ENCODE data around the gene DBX2.
"Not testable (repeated sequence)": the region's sequence is repeated elsewhere in the genome, so short reads cannot be mapped to it uniquely, and the experiment has no call there.

The DBX2 gene

DNA sequence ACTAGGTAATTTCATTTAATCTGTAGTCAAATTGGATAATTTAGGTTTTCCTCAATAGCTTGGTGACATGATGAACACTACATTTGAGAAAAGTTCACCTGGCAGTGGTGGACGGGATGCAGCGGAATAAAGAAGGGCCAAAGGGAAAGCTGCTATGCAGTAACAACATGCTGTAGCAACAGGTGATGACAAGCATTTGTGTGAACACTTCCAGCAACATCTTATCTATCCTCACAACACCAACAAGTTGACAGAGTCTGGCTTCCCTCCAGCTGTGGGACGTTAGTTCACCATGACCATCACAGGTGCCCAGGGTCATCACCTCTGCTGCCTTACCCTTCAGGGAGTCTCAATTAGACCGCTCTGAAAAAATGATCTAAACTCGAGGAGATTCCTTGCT, 8.3 kb downstream of the DBX2 start:
- Mint-ChIP-seq H3K36me3 (ENCODE audit: low read depth) (no peaks in the 10 kb centered on the region), H3K27me3 (peaks cover 32% of the 10 kb centered on the region), H3K27ac (no peak overlapping the region), H3K4me3 (no peak overlapping the region), H3K4me1 (ENCODE audit: low read depth) (no peaks in the 10 kb centered on the region), H3K9me3 (no peaks in the 10 kb centered on the region)

DNA sequence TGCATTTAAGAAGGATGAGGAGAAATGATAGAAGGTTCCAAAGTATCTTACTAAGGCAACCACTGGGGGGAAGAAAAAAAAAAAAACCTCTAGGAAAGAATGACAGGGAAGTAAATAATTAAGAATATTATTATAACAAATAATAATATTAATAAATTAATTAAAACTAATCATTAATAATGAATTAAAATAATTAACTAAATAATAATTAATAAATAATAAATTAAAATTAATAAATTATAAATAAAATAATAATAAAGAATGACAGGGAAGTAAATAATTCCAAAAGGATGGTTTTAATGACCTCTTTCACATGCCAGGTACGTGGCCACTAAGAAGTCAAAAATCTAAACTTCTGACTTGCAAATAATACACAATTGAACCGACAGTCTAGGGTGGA, 9.9 kb downstream of the DBX2 start:
- Mint-ChIP-seq H3K27me3 (peaks cover 19% of the 10 kb centered on the region), H3K4me3 (no peak overlapping the region), H3K9me3 (no peaks in the 10 kb centered on the region), H3K27ac (no peak overlapping the region), H3K4me1 (ENCODE audit: low read depth) (no peaks in the 10 kb centered on the region), H3K36me3 (ENCODE audit: low read depth) (no peaks in the 10 kb centered on the region)

DNA sequence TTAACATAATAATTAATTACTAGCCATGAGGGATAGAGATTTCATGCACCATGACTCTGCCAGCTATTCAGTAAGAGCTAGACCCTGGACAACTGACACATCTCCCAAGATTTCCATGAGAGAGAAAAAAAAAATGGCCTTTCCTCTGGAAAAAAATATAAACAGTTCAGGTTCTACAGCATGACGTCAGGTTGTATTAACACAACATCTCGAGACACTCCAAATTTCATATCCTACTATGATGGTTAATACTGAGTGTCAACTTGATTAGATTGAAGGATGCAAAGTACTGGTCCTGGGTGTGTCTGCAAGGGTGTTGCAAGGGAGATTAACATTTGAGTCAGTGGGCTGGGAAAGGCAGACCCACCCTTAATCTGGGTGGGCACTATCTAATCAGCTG, 11.1 kb downstream of the DBX2 start:
- H3K4me3 Mint-ChIP-seq = no peak overlapping the region
- H3K27ac Mint-ChIP-seq = no peak overlapping the region
- no peaks in the 10 kb centered on the region for H3K36me3 Mint-ChIP-seq (ENCODE audit: low read depth)
- peaks cover 12% of the 10 kb centered on the region for H3K27me3 Mint-ChIP-seq
- no peaks in the 10 kb centered on the region for H3K4me1 Mint-ChIP-seq (ENCODE audit: low read depth)
- no peaks in the 10 kb centered on the region for H3K9me3 Mint-ChIP-seq

DNA sequence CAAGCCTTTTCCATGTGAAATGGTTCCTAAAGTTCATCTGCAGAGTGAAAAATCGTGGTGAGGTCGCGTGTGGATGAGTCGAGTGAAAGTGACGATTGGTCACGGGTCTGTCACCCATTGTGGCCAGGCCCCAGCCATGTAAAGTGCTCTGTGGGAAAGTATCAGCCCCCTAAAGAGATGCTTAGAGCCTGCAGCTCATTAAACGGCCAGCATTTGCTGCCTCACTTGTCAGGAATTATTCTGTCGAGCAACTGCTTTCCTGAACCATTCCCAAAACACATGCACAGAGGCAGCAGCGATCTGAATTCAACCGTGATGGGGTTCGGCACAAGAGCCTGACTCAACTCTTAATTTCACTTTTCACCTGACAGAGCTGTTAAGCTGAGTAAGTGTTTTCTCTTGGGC, 16.0 kb downstream of the DBX2 start:
- Mint-ChIP-seq H3K4me1 (ENCODE audit: low read depth) (no peaks in the 10 kb centered on the region), H3K36me3 (ENCODE audit: low read depth) (no peaks in the 10 kb centered on the region), H3K4me3 (no peak overlapping the region), H3K9me3 (no peaks in the 10 kb centered on the region), H3K27me3 (peaks cover 24% of the 10 kb centered on the region), H3K27ac (no peak overlapping the region)

DNA sequence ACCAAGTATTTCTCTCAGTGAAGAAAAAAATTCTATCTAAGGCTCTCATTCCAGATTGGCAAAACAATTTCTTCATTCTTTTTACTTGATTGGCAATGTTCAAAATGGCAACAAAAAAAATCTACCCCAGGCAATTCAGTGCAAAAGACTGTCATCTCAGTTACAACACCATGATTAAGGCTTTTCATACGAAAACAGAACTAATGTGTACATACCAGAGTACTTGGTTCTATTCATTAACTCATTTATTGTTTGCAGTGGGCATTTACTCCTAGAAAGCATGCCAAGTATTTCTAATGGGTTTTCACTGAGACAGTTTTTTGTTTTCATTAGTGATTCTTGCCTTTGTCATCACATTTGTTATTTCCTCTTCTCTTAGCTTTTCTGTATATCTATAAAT, 33.0 kb downstream of the DBX2 start:
- H3K27ac Mint-ChIP-seq = no peak overlapping the region
- no peaks in the 10 kb centered on the region for H3K4me1 Mint-ChIP-seq (ENCODE audit: low read depth)
- no peak overlapping the region for H3K4me3 Mint-ChIP-seq
- peaks cover 12% of the 10 kb centered on the region for H3K9me3 Mint-ChIP-seq
- H3K36me3 Mint-ChIP-seq (ENCODE audit: low read depth) = peaks cover 4% of the 10 kb centered on the region
- H3K27me3 Mint-ChIP-seq = peaks cover 4% of the 10 kb centered on the region

DNA sequence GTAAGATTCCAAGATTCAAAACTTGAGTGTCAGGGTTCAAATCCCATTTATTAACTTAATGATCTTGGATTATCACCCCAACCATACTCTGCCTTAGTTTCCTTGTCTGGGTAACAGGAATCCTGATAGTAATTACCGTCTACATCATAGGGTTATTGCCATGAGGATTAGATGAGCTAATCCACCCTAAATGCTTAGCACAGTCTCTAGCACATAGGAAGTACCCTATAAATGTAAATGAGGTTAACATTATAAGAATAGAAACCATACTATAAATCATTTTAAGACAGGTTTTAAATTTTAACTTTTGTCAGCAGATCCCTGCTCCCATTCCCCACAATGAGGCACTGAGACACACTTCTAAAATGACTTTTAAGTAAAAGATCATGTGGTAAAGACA, 36.5 kb downstream of the DBX2 start:
- peaks cover 4% of the 10 kb centered on the region for H3K36me3 Mint-ChIP-seq (ENCODE audit: low read depth)
- no peaks in the 10 kb centered on the region for H3K4me1 Mint-ChIP-seq (ENCODE audit: low read depth)
- peaks cover 15% of the 10 kb centered on the region for H3K27me3 Mint-ChIP-seq
- H3K9me3 Mint-ChIP-seq = peaks cover 7% of the 10 kb centered on the region
- no peak overlapping the region for H3K4me3 Mint-ChIP-seq
- H3K27ac Mint-ChIP-seq = no peak overlapping the region

DNA sequence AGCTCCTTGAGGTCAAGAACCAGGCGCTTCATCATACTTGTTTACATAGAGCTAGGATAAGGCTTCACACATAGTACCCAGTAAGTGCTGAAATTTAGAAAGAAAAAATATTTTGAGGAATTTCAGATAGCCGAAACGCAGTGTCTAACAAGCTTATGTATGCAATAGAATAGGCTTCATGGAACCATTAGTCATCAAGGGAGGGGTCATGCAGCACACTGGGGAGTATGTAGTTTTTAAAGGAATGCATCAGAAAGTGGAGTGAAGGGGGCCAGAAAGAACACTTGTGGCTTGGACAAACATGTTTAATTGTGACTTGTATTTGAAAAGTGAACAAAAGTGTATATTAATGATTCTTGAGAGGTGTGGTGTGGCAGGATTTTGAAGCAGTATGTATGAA, 38.1 kb downstream of the DBX2 start:
- Mint-ChIP-seq H3K27me3 (peaks cover 21% of the 10 kb centered on the region), H3K36me3 (ENCODE audit: low read depth) (no peaks in the 10 kb centered on the region), H3K9me3 (no peaks in the 10 kb centered on the region), H3K4me3 (no peak overlapping the region), H3K4me1 (ENCODE audit: low read depth) (no peaks in the 10 kb centered on the region), H3K27ac (no peak overlapping the region)

DNA sequence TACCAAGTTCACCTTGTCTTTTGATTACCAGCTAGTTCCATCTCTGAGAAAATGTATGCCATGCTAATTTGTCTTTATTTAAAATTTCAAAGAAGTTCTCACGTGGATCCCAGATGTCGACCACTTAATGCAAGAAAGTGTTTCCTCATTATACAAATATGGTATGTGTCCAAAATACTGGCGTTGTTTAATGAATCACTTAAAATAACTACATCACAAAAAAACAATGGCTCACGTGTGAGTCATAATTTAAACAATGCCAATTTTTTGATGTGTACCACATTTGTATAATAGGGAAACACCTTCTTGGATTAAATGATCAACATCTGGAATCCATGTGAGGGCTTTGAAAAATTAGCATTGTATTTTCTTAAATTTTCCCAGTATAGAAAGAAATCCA, 40.8 kb downstream of the DBX2 start:
- Mint-ChIP-seq H3K27ac (no peak overlapping the region), H3K4me3 (no peak overlapping the region), H3K9me3 (no peaks in the 10 kb centered on the region), H3K4me1 (ENCODE audit: low read depth) (no peaks in the 10 kb centered on the region), H3K27me3 (peaks cover 17% of the 10 kb centered on the region), H3K36me3 (ENCODE audit: low read depth) (no peaks in the 10 kb centered on the region)

DNA sequence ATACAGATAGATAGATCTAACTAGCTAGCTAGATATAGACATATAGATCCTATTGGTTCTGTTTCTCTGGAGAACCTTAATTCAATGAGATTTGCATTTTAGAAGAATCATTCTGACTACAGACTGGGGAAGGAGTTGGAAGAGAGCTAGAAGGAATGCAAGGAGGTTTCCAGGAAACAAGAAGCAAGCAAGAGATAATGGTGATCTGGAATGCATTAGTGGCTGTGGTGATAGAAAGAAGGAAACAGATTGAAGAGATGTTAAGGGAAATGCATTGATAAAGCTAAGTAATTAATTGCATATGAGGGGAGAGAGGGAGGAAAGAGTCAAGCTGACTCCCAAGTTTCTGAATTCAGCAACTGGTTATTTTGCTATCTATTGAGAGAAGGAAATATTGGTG, 42.7 kb downstream of the DBX2 start:
- H3K4me3 Mint-ChIP-seq = no peak overlapping the region
- no peak overlapping the region for H3K27ac Mint-ChIP-seq
- H3K4me1 Mint-ChIP-seq (ENCODE audit: low read depth) = no peaks in the 10 kb centered on the region
- H3K36me3 Mint-ChIP-seq (ENCODE audit: low read depth) = no peaks in the 10 kb centered on the region
- H3K9me3 Mint-ChIP-seq = no peaks in the 10 kb centered on the region
- peaks cover 17% of the 10 kb centered on the region for H3K27me3 Mint-ChIP-seq

DNA sequence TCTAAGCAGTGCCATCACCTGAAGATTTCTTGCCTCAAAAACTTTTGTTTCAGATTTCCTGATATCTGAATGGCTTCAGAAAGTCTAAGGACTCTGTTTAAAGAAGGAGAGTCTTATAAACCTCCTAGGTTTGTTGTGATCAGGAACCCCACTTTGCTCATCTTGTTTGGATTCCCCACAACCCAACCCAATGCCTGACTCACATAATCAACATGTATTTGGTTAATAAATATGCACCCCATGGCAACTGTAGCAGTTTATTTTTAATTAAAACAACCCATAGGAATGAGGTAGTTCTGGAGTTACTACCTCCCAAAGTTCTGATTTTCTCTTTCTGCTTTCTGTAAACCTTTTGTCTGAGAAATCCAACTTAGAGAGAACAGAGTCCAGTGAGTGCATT, 51.5 kb downstream of the DBX2 start:
- peaks cover 19% of the 10 kb centered on the region for H3K27me3 Mint-ChIP-seq
- no peaks in the 10 kb centered on the region for H3K4me1 Mint-ChIP-seq (ENCODE audit: low read depth)
- H3K9me3 Mint-ChIP-seq = peaks cover 6% of the 10 kb centered on the region
- no peak overlapping the region for H3K27ac Mint-ChIP-seq
- no peaks in the 10 kb centered on the region for H3K36me3 Mint-ChIP-seq (ENCODE audit: low read depth)
- no peak overlapping the region for H3K4me3 Mint-ChIP-seq

DNA sequence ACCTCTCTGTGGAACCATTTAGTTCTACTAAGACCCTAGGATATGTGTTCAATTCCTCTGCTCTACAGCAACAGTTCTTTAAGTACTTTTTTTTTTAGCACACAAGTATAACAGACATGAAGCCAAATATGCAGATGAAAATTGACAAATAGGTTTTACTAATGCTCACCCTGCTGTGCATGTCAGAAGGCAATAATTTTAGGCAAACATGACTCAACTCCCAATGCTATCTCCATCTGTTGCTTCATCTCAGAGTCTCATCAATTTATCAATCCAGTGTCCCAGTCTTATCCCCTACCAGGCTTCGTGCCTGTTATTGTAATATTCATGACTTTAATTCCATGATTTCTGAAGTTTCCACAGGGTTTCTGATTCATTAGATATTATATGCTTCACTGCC, 57.7 kb downstream of the DBX2 start:
- Mint-ChIP-seq H3K36me3 (ENCODE audit: low read depth) (no peaks in the 10 kb centered on the region), H3K27me3 (peaks cover 6% of the 10 kb centered on the region), H3K4me3 (no peak overlapping the region), H3K4me1 (ENCODE audit: low read depth) (no peaks in the 10 kb centered on the region), H3K9me3 (no peaks in the 10 kb centered on the region), H3K27ac (no peak overlapping the region)

DNA sequence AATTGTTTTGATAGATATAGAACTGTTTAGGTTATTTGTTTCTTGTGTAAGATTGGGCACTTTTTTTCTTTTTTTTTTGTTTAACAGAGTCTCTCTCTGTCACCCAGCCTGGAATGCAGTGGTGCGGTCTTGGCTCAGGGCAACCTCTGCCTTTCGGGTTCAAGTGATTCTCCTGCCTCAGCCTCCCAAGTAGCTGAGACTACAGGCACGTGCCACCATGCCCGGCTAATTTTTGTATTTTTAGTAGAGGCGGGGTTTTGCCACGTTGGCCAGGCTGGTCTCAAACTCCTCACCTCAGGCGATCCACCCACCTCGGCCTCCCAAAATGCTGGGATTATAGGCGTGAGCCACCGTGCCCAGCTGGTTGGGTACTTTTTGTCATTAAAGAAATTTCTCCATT, 66.0 kb downstream of the DBX2 start:
- not testable (repeated sequence) for H3K27ac Mint-ChIP-seq; H3K9me3 Mint-ChIP-seq; H3K4me3 Mint-ChIP-seq; H3K4me1 Mint-ChIP-seq (ENCODE audit: low read depth); H3K27me3 Mint-ChIP-seq; H3K36me3 Mint-ChIP-seq (ENCODE audit: low read depth)

DNA sequence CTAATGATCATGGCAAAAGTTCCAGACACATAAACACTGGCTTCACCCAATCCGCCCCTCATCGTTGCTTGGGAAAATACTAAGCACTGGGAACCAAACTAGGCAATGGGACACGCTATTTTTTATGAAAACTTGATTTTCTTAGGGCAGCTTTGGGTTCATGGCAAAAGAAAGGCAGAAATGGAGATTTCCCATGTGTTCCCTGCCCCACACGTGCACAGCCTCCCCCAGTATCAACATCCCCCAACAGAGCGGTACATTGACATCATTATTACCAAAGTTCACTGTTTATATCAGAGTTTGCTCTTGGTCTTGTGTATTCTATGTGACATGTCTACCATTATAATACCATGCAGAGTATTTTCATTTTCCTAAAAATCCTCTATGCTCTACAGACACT, 71.0 kb downstream of the DBX2 start:
- no peaks in the 10 kb centered on the region for H3K36me3 Mint-ChIP-seq (ENCODE audit: low read depth)
- H3K4me1 Mint-ChIP-seq (ENCODE audit: low read depth) = no peaks in the 10 kb centered on the region
- no peaks in the 10 kb centered on the region for H3K9me3 Mint-ChIP-seq
- H3K27me3 Mint-ChIP-seq = no peaks in the 10 kb centered on the region
- no peak overlapping the region for H3K27ac Mint-ChIP-seq
- no peak overlapping the region for H3K4me3 Mint-ChIP-seq

DNA sequence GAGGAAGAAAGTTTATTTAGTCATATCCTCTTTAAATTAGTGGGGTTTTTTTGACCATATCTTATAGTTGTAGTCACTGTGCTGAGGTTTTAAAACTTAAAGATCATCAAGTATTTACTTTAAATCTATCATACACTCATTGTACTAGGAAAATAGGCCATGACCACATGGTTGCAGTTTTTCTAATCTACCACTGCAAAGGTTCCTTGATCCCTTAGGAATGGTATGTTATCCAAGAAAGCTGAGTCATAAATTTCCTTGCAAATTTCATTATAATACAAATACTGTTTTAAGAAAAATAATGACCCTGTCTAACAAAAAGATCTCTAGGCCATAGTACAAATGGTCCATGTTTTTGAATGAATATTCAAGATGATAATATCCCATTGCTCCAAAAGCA, 74.7 kb downstream of the DBX2 start:
- H3K27me3 Mint-ChIP-seq = no peaks in the 10 kb centered on the region
- H3K4me3 Mint-ChIP-seq = no peak overlapping the region
- no peaks in the 10 kb centered on the region for H3K9me3 Mint-ChIP-seq
- H3K4me1 Mint-ChIP-seq (ENCODE audit: low read depth) = no peaks in the 10 kb centered on the region
- no peak overlapping the region for H3K27ac Mint-ChIP-seq
- no peaks in the 10 kb centered on the region for H3K36me3 Mint-ChIP-seq (ENCODE audit: low read depth)

DNA sequence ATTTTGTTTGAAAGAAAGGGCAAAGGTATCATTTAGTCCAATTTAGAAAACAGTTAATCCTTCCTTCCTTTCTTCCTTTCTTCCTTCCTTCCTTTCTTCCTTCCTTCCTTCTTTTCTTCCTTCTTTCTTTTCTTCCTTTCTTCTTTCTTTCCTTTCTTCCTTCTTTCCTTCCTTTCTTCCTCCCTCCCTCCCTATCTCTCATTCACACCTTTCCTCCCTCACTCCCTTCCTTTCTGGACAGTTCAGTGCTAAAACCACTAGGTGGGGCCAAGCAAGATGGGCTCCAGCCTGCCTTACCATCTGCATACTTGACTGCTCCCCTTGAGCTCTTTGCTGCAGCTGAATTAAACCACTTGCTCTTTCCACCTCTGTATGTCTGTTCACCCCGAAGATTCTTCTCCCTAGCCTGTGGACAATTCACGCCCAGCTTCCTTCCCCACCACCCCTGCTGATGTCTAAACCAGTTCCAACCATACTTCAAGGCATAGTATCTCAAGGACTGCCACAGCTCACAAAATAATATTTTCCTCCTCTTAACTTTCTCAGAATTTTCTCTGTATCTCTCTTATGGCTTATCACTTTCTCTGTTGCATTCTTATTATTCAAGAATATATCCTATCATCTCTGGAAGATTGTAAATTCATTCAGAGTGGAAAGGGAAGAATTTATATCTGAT, 78.0 kb downstream of the DBX2 start:
- H3K9me3 Mint-ChIP-seq = no peaks in the 10 kb centered on the region
- H3K36me3 Mint-ChIP-seq (ENCODE audit: low read depth) = no peaks in the 10 kb centered on the region
- no peaks in the 10 kb centered on the region for H3K27me3 Mint-ChIP-seq
- H3K4me1 Mint-ChIP-seq (ENCODE audit: low read depth) = peaks cover 5% of the 10 kb centered on the region
- H3K27ac Mint-ChIP-seq = no peak overlapping the region
- H3K4me3 Mint-ChIP-seq = no peak overlapping the region

DNA sequence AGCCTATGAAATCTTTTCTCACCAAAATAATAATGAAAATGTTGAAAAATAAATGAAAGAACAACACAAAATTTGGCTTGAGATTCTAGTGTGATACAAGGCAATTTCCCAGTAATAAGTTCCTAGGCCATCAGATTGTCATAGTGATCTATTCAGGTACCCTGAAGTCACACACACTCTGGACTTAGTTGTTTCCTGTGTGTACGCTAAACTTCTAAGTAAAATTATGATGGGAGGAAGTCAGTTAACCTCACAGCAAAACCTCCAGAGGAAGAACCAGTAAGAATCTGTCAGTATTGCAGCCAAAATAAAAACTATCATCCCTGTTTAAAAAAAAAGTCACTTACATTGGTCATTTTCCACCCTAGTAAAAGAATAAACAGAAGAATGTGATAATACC, 81.9 kb downstream of the DBX2 start:
- no peaks in the 10 kb centered on the region for H3K36me3 Mint-ChIP-seq (ENCODE audit: low read depth)
- peaks cover 5% of the 10 kb centered on the region for H3K9me3 Mint-ChIP-seq
- H3K4me3 Mint-ChIP-seq = no peak overlapping the region
- H3K4me1 Mint-ChIP-seq (ENCODE audit: low read depth) = peaks cover 5% of the 10 kb centered on the region
- H3K27me3 Mint-ChIP-seq = no peaks in the 10 kb centered on the region
- no peak overlapping the region for H3K27ac Mint-ChIP-seq

Measured in stimulated activated naive CD8-positive, alpha-beta T cell treated with anti-CD3 and anti-CD28 coated beads, Interleukin-15, Interleukin-2, amounts not matched to agents 100 ng/mL and 50 ng/mL, for 24 hours (primary cell).